Adrenal gland (tissue), 12 donors: ENCODE data around the gene UXS1. TPM values are rescaled to one million over a fixed set of nuclear protein-coding genes. Genes with fewer than 3 reads are reported as not detected.

Source experiments
- DNase-seq, 7 donors: peaks; one replicate each; pipeline ENCODE4 v3.0.0-alpha.2; 2019 to 2020
- H3K27ac ChIP-seq, 5 donors: fragments of 200-600 bp; sonication (generic) in 4 of 5; 1 replicate in 3 of 5; 2 replicates in 2 of 5; pipeline versions ENCODE4 v1.5.1 to v1.8.0; 2016 to 2020; ENCODE audit warnings: mild to moderate bottlenecking in 1 of 5
- H3K27me3 ChIP-seq: fragments of 200-600 bp; 2 replicates; pipeline ENCODE4 v1.8.0; 2021
- H3K36me3 ChIP-seq, 2 donors: fragments of 200-600 bp; replicated peaks in 1 of 2; 1 replicate in 1 of 2; 2 replicates in 1 of 2; pipeline versions ENCODE4 v1.5.1 to v1.8.0; 2018 to 2022
- H3K4me1 ChIP-seq, 2 donors: fragments of 200-600 bp; replicated peaks in 1 of 2; 1 replicate in 1 of 2; 2 replicates in 1 of 2; pipeline versions ENCODE4 v1.5.1 to v1.8.0; 2018 to 2021
- H3K4me3 ChIP-seq, 4 donors: fragments of 200-600 bp; sonication (generic) in 3 of 4; one replicate each; pipeline ENCODE4 v1.5.1; 2016 to 2018
- H3K9me3 ChIP-seq, 3 donors: fragments of 200-600 bp; sonication (generic) in 1 of 3; replicated peaks in 1 of 3; 1 replicate in 2 of 3; 2 replicates in 1 of 3; pipeline versions ENCODE4 v1.5.1 to v1.8.0; 2016 to 2021
- CTCF ChIP-seq, 6 experiments: fragments of 450-650 bp in 4 of 6; fragments of 200-600 bp in 2 of 6; sonication (generic) in 1 of 6; IDR thresholded peaks; 1 replicate in 5 of 6; 2 replicates in 1 of 6; pipeline versions ENCODE4 v1.5.1 to v1.8.0; 2016 to 2021; ENCODE audit warnings: antibody characterized with exemption in 6 of 6, mild to moderate bottlenecking in 2 of 6, moderate library complexity in 1 of 6
- POLR2A ChIP-seq, 2 donors: fragments of 450-650 bp; IDR thresholded peaks; one replicate each; pipeline ENCODE4 v1.6.1; 2017; ENCODE audit warnings: antibody characterized with exemption in 2 of 2, mild to moderate bottlenecking in 2 of 2, moderate library complexity in 1 of 2
- WGBS, 4 donors: extraction: QIAGEN DNeasy Blood & Tissue Kit in 2 of 4; methylation state at CpG; one replicate each; pipeline versions ENCODE4 v1.1.5 to v1.1.7; 2013 to 2017; 5-methylcytosine and 5-hydroxymethylcytosine counted together
- intact Hi-C, 2 donors: fragments of 100-400 bp; cut with DNase I; formaldehyde crosslinking; loops; one replicate each; pipeline versions ENCODE4 v1.14.1 to v1.15.0; 2022 to 2023
- polyA plus RNA-seq, 3 donors: library from polyadenylated mRNA; stranded (reverse); fragments of 200-250 nt in 2 of 3; fragments of 350-450 nt in 1 of 3; fragmentation: Illumina TruSeq in 1 of 3; extraction: RNeasy Lipid Tissue Mini Kit (QIAGEN cat#74804) in 1 of 3; gene quantifications; one replicate each; pipeline ENCODE4 v1.2.3, GENCODE V29; 2013 to 2014
- total RNA-seq, 9 donors: library from RNA; depleted of rRNA in 4 of 9; stranded (reverse); fragments of >200 nt in 4 of 9; fragments of 120-200 nt in 1 of 9; fragmentation: NEBNext Ultra II Directional in 1 of 9; extraction: Animal tissue kit (Norgen Biotek cat#: 25700) in 1 of 9; gene quantifications; one replicate each; pipeline versions ENCODE4 v1.1.0 to v1.2.4, GENCODE V29; 2013 to 2023
- donor health status: healthy with polysubstance abuse.
- donor health status: Bipolar disorder and iron deficiency.
- donor health status: DM: yes; HTN: yes; CAD: no.
- donor health status: DM: no; HTN: no; CAD: no.
- donor health status: DM: no; HTN: no; CAD: no.
- donor health status: DM: yes; HTN: yes; CAD: no.

The UXS1 gene
- total and polyA plus RNA-seq, 12 donors: 5.7 to 145 (median 22.3) TPM

GRCh38 chr2:106161341-106161740 lies 32.8 kb downstream of the UXS1 start:
- Histone ChIP-seq H3K27me3 (no peaks in the 10 kb centered on the region), H3K4me1 (peaks cover 6 to 14% of the 10 kb centered on the region in 2 donors), H3K27ac (peak overlapping the region in 4 of 5 donors; percentile 24 to 85 (median 68)), H3K36me3 (no peaks in the 10 kb centered on the region), H3K9me3 (no peaks in the 10 kb centered on the region), H3K4me3 (no peak overlapping the region)
- intact Hi-C loops: no loop called here
- 78 to 89% (median 86%) methylated on average over 4 of the region's 4 CpGs for WGBS, 4 donors
- TF ChIP-seq CTCF (IDR thresholded peaks at IDR 0.05): no peak
- TF ChIP-seq POLR2A (IDR thresholded peaks at IDR 0.05): no peak
- no peak for DNase-seq

- Histone ChIP-seq H3K4me3 (no peak overlapping the region), H3K27me3 (no peaks in the 10 kb centered on the region), H3K27ac (peak overlapping the region in 3 of 5 donors; percentile 65 to 85 (median 71)), H3K4me1 (peaks cover 6 to 14% of the 10 kb centered on the region in 2 donors), H3K36me3 (no peaks in the 10 kb centered on the region), H3K9me3 (no peaks in the 10 kb centered on the region)
- intact Hi-C loops: no loop called here
- TF ChIP-seq CTCF (IDR thresholded peaks at IDR 0.05) (no peak), POLR2A (IDR thresholded peaks at IDR 0.05) (no peak)
- DNase-seq: peak in 6 of 7 donors; percentile 38 to 78 (median 51)
- 59 to 69% (median 65%) methylated on average over 6 of the region's 6 CpGs for WGBS, 4 donors
Observed at GRCh38 chr2:106160786-106161261, 33.3 kb downstream of the UXS1 start.

DNA sequence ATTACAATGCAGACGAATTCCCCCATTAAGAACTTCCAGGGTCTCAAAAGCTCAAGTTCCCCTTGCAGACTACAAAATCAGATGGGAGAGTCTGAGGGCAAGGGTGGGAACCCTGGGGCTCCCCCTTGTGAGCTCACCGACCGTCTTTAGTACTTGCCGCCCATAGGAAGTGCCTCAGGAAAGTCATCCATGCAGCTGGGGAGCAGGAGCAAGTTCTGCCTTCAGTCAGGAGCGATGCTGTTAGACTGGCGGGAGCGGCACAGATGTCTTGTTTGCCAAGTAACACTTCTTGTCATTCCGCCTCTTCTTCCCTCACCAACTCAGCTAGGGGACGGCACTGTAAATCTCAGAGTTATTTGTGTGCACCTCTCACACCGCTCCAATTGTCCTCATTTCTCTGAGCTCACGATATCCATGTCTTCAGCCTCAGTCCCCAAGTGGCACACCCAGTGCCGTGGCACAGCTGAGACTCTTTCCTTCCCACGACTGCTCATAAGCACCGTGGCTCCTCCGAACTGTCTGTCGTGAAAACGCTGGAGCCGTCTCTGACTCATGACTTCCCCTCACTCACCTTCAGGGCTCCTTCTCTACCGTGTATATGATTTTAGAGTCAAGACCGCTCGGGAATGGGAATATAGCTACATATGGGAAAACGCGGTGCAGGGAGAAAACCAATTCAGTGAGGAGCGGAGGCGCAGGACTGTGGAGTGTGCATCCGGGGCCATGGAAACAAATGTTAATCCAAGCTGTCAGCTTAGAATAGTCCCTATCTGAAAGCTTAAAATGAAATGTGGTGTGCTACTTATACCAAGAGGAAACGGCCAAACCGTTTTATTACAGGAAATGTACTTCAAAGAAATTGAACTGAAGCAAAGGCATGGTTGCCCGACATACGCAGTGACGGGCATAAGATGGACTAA lies 34.0 kb downstream of the UXS1 start:
- Histone ChIP-seq H3K27me3 (no peaks in the 10 kb centered on the region), H3K36me3 (no peaks in the 10 kb centered on the region), H3K4me3 (no peak overlapping the region), H3K9me3 (no peaks in the 10 kb centered on the region), H3K27ac (peak overlapping the region in 2 of 5 donors; percentile 19 to 65), H3K4me1 (peaks cover 6 to 14% of the 10 kb centered on the region in 2 donors)
- no peak for DNase-seq
- TF ChIP-seq POLR2A (IDR thresholded peaks at IDR 0.05): no peak
- TF ChIP-seq CTCF (IDR thresholded peaks at IDR 0.05): no peak
- intact Hi-C loops: no loop called here
- 74 to 83% (median 77%) methylated on average over 30 to 31 of the region's 31 CpGs for WGBS, 4 donors

GRCh38 chr2:106158871-106159270 lies 35.2 kb downstream of the UXS1 start:
- no peaks in the 10 kb centered on the region for H3K27me3 ChIP-seq
- H3K4me1 ChIP-seq: peaks cover 6 to 14% of the 10 kb centered on the region in 2 donors
- no peak for TF ChIP-seq POLR2A (IDR thresholded peaks at IDR 0.05)
- TF ChIP-seq CTCF (IDR thresholded peaks at IDR 0.05): no peak
- 79 to 89% (median 85%) methylated on average over 10 of the region's 10 CpGs for WGBS, 4 donors
- H3K36me3 ChIP-seq: no peaks in the 10 kb centered on the region
- H3K4me3 ChIP-seq: no peak overlapping the region
- intact Hi-C loops: no loop called here
- DNase-seq: no peak
- H3K27ac ChIP-seq: no peak overlapping the region
- peaks cover 0 to 8% (median 0%) of the 10 kb centered on the region in 3 donors for H3K9me3 ChIP-seq
